Right lobe of liver (tissue), 4 donors: ENCODE data around the gene SPINK7.

ENCODE experiments used
- POLR2A ChIP-seq: fragments of 450-650 bp; IDR thresholded peaks from one replicate; pipeline ENCODE4 v1.6.1; 2017; ENCODE audit warnings: antibody characterized with exemption, mild to moderate bottlenecking
- TF ChIP-seq, protein P1 (sequence below), 4 donors: fragments of 200-600 bp in 3 of 4; fragments of 450-650 bp in 1 of 4; IDR thresholded peaks; one replicate each; pipeline versions ENCODE4 v1.5.1 to v1.8.0; 2016 to 2022; ENCODE audit warnings: antibody characterized with exemption in 4 of 4, mild to moderate bottlenecking in 2 of 4
- donor health status: DM: no; HTN: no; CAD: no.
- donor health status: DM: no; HTN: no; CAD: no.
- donor health status: DM: no; HTN: yes; CAD: no.

DNA sequence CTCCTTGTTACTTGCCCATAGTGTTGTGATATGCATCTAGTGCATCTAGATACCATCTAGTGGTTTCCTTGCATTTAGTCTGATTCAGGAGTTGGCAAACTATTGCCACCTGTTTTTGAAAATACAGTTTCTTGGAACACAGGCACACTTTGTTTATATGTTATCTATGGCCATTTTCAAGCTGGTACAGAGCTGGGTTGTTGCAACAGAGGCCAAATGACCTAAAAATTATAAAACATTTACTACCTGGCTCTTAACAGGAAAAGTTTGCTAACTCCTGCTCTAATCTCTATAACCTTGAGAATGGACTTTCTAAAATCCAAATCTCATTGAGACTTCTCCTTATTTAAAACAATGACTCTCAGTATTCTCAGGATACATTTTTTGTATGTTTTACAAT, 52.1 kb downstream of the SPINK7 start:
- TF ChIP-seq, protein P1, sequence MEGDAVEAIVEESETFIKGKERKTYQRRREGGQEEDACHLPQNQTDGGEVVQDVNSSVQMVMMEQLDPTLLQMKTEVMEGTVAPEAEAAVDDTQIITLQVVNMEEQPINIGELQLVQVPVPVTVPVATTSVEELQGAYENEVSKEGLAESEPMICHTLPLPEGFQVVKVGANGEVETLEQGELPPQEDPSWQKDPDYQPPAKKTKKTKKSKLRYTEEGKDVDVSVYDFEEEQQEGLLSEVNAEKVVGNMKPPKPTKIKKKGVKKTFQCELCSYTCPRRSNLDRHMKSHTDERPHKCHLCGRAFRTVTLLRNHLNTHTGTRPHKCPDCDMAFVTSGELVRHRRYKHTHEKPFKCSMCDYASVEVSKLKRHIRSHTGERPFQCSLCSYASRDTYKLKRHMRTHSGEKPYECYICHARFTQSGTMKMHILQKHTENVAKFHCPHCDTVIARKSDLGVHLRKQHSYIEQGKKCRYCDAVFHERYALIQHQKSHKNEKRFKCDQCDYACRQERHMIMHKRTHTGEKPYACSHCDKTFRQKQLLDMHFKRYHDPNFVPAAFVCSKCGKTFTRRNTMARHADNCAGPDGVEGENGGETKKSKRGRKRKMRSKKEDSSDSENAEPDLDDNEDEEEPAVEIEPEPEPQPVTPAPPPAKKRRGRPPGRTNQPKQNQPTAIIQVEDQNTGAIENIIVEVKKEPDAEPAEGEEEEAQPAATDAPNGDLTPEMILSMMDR (IDR thresholded peaks at IDR 0.05), result no peak
- TF ChIP-seq POLR2A, result no peak
